MM.1S (cell line): ENCODE measurements around the gene TLR2.

Experiments
- EZH2 ChIP-seq: fragments of 300-600 bp; sonication (generic); optimal IDR thresholded peaks from 2 replicates; pipeline ENCODE3; 2017; ENCODE audit warnings: low read depth, mild to moderate bottlenecking, antibody characterized with exemption, low read length, mixed read lengths
- EZH2phosphoT487 ChIP-seq: fragments of 300-600 bp; sonication (generic); IDR thresholded peaks from 2 replicates; pipeline ENCODE4 v1.6.1; 2018; ENCODE audit warnings: antibody characterized with exemption, low read length
- TF ChIP-seq, protein P1 (sequence below): fragments of 300-600 bp; sonication (generic); IDR thresholded peaks from 2 replicates; pipeline ENCODE4 v1.5.1; 2016; ENCODE audit warnings: antibody characterized with exemption, low read length, mixed read lengths

- TF ChIP-seq EZH2 (no peak), EZH2phosphoT487 (no peak)
- TF ChIP-seq, protein P1, sequence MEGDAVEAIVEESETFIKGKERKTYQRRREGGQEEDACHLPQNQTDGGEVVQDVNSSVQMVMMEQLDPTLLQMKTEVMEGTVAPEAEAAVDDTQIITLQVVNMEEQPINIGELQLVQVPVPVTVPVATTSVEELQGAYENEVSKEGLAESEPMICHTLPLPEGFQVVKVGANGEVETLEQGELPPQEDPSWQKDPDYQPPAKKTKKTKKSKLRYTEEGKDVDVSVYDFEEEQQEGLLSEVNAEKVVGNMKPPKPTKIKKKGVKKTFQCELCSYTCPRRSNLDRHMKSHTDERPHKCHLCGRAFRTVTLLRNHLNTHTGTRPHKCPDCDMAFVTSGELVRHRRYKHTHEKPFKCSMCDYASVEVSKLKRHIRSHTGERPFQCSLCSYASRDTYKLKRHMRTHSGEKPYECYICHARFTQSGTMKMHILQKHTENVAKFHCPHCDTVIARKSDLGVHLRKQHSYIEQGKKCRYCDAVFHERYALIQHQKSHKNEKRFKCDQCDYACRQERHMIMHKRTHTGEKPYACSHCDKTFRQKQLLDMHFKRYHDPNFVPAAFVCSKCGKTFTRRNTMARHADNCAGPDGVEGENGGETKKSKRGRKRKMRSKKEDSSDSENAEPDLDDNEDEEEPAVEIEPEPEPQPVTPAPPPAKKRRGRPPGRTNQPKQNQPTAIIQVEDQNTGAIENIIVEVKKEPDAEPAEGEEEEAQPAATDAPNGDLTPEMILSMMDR, result no peak
These were observed 31.9 kb upstream of the TLR2 start for GRCh38 chr4:153652051-153652784.
